HL-60 (cell line): ENCODE measurements around the gene ZNRF2.

Experiments used
- DNase-seq, 2 experiments: peaks; one replicate each; pipeline ENCODE4 v3.0.0-alpha.2; 2010 to 2020; ENCODE audit warnings: low read depth in 1 of 2, low spot score in 1 of 2
- H3K27ac ChIP-seq: fragments of 250-450 bp; sonication (Bioruptor Pico); replicated peaks from 2 replicates; pipeline ENCODE4 v1.5.1; 2020; ENCODE audit warnings: mild to moderate bottlenecking, moderate library complexity
- H3K27me3 ChIP-seq: fragments of 250-450 bp; sonication (Bioruptor Pico); 2 replicates; pipeline ENCODE4 v1.5.1; 2021; ENCODE audit warnings: mild to moderate bottlenecking, moderate library complexity; ENCODE audit not compliant: insufficient read depth, poor library complexity, severe bottlenecking
- H3K4me3 ChIP-seq: replicated peaks from 2 replicates; pipeline ENCODE4 v1.5.1; 2011; ENCODE audit warnings: mild to moderate bottlenecking, control low read depth, low read length; ENCODE audit not compliant: insufficient read depth
- GABPA ChIP-seq: IDR thresholded peaks from 2 replicates; pipeline ENCODE4 v1.6.1; 2012; ENCODE audit warnings: low read depth
- POLR2AphosphoS5 ChIP-seq: IDR thresholded peaks from 2 replicates; pipeline ENCODE4 v1.6.1; 2012; ENCODE audit warnings: low read depth
- SPI1 ChIP-seq: IDR thresholded peaks from 2 replicates; pipeline ENCODE4 v1.6.1; 2012; ENCODE audit warnings: low read depth, mild to moderate bottlenecking, borderline replicate concordance
- TF ChIP-seq, protein P1 (sequence below): IDR thresholded peaks from 2 replicates; pipeline ENCODE4 v1.6.1; 2012; ENCODE audit warnings: low read depth; ENCODE audit not compliant: insufficient replicate concordance
- TF ChIP-seq, protein P2 (sequence below): IDR thresholded peaks from one replicate; pipeline ENCODE4 v1.5.1; 2011; ENCODE audit warnings: low read length, control low read depth, inconsistent platforms; ENCODE audit not compliant: insufficient read depth

The ZNRF2 gene

DNA sequence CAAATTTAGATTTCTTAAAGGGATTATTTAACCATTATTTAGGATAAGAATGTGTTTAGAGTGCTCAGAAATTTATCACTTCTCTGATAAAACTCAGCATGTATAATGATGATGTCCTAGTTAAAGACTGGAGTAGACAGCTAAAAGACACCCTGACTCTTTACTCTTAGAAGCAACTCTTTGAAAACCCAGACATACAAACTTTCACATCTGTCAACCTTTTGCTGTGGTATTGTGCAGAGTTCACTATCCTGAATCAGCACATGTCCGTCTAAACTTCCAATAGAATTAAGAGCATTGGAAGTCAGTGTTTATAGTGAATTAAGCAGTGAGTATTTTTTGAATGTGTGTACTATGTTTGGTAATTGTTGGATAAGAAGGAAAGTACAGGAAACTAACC is 24.9 kb downstream of the ZNRF2 start:
- no peak overlapping the region for H3K4me3 ChIP-seq
- TF ChIP-seq SPI1 (no peak), POLR2AphosphoS5 (no peak), GABPA (no peak)
- TF ChIP-seq, protein P1, sequence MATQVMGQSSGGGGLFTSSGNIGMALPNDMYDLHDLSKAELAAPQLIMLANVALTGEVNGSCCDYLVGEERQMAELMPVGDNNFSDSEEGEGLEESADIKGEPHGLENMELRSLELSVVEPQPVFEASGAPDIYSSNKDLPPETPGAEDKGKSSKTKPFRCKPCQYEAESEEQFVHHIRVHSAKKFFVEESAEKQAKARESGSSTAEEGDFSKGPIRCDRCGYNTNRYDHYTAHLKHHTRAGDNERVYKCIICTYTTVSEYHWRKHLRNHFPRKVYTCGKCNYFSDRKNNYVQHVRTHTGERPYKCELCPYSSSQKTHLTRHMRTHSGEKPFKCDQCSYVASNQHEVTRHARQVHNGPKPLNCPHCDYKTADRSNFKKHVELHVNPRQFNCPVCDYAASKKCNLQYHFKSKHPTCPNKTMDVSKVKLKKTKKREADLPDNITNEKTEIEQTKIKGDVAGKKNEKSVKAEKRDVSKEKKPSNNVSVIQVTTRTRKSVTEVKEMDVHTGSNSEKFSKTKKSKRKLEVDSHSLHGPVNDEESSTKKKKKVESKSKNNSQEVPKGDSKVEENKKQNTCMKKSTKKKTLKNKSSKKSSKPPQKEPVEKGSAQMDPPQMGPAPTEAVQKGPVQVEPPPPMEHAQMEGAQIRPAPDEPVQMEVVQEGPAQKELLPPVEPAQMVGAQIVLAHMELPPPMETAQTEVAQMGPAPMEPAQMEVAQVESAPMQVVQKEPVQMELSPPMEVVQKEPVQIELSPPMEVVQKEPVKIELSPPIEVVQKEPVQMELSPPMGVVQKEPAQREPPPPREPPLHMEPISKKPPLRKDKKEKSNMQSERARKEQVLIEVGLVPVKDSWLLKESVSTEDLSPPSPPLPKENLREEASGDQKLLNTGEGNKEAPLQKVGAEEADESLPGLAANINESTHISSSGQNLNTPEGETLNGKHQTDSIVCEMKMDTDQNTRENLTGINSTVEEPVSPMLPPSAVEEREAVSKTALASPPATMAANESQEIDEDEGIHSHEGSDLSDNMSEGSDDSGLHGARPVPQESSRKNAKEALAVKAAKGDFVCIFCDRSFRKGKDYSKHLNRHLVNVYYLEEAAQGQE = no peak
- TF ChIP-seq, protein P2, sequence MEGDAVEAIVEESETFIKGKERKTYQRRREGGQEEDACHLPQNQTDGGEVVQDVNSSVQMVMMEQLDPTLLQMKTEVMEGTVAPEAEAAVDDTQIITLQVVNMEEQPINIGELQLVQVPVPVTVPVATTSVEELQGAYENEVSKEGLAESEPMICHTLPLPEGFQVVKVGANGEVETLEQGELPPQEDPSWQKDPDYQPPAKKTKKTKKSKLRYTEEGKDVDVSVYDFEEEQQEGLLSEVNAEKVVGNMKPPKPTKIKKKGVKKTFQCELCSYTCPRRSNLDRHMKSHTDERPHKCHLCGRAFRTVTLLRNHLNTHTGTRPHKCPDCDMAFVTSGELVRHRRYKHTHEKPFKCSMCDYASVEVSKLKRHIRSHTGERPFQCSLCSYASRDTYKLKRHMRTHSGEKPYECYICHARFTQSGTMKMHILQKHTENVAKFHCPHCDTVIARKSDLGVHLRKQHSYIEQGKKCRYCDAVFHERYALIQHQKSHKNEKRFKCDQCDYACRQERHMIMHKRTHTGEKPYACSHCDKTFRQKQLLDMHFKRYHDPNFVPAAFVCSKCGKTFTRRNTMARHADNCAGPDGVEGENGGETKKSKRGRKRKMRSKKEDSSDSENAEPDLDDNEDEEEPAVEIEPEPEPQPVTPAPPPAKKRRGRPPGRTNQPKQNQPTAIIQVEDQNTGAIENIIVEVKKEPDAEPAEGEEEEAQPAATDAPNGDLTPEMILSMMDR = no peak
- no peaks in the 10 kb centered on the region for H3K27me3 ChIP-seq
- DNase-seq = no peak
- H3K27ac ChIP-seq = no peak overlapping the region

DNA sequence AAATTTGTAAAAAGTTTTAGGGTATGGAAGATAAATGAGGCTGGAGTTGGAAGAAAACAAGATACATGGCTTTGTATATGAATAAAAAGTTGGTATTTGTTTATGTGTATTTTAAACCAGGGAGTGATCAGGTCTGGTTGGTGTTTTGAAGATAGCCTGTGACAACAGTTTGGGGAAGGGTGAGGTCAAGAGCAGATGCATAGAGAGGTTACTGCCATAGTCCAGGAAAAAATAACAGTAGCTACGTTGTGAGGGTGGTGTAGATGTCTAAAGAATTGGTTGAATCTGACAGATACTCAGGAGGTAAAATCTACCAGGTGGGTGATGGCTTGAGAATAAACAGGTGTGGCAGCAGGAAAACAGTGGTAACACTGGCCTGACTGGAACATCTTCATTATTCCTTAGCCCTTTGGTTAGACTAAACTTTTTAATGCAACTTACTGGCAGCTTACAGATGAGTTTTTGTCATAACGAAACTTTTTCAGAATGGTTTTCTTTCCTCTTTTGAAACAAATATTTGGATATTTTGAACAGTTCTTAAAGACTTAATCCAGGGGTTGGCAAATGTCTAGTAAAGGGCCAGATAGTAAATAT is 25.5 kb downstream of the ZNRF2 start:
- H3K27me3 ChIP-seq = no peaks in the 10 kb centered on the region
- H3K4me3 ChIP-seq = no peak overlapping the region
- no peak for DNase-seq
- no peak for TF ChIP-seq GABPA
- no peak for TF ChIP-seq POLR2AphosphoS5
- TF ChIP-seq, protein P2 = no peak
- TF ChIP-seq, protein P1 = no peak
- TF ChIP-seq SPI1 = no peak
- no peak overlapping the region for H3K27ac ChIP-seq

DNA sequence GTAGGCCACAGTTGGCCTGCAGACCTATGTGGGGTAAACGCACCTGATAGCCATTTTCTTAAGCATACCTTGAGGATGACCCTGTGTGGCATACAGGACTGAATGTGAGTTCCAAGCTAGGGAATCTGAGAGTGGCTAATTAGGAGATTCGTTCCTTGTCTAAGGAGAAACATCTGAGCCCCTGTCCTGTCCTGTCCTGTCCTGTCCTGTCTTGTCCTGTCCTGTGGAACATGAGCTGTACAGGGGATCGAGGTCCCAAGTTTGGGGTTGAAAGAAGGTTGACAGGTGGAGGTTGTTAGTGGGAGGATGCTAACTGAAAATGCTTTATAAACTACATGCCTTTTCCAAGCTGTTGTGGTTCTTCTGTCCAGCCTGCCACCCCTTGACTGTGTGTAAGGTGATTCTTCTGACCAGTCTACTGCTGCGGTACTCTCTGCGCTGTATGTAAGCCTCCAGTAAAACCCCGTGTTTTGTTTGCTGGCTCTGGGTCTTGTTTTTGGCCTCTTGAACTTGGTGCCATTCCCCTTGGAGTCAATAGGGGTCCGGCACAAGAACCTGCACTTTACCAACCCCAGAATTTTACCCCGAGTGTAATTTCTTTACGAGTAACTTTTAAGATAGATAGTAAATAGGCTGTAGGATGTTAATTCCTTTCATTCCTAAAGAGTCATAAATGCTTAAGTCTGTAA is 26.4 kb downstream of the ZNRF2 start:
- H3K4me3 ChIP-seq = no peak overlapping the region
- no peaks in the 10 kb centered on the region for H3K27me3 ChIP-seq
- TF ChIP-seq SPI1 (no peak), GABPA (no peak), POLR2AphosphoS5 (no peak)
- TF ChIP-seq, protein P1 = no peak
- TF ChIP-seq, protein P2 = no peak
- H3K27ac ChIP-seq = no peak overlapping the region
- no peak for DNase-seq
